HG03432 (cell line): ENCODE data around the gene MAP2K3.

ENCODE experiments used
- ATAC-seq: cut with Tn5 transposase; IDR thresholded peaks from one replicate; pipeline ENCODE4 v1.9.1; 2021; ENCODE audit warnings: mild to moderate bottlenecking, moderate library complexity; ENCODE audit not compliant: unreplicated experiment

MAP2K3 gene

GRCh38 chr17:21252796-21253645, 31.5 kb upstream of the MAP2K3 start, which contains the start of gene NATD1:
Gene NATD1 (minus strand): TSS chr17:21253410. CDS start chr17:21253264, 146 bp downstream.
- ATAC-seq: peak; percentile 88

- peak; percentile 5 for ATAC-seq
Measured at GRCh38 chr17:21253646-21254441, 30.7 kb upstream of the MAP2K3 start.

- no peak for ATAC-seq
Measured at GRCh38 chr17:21258593-21258992, 25.9 kb upstream of the MAP2K3 start.

- no peak for ATAC-seq
Measured at GRCh38 chr17:21262259-21262993, 22.1 kb upstream of the MAP2K3 start.

- no peak for ATAC-seq
Measured at GRCh38 chr17:21263376-21263775, 21.1 kb upstream of the MAP2K3 start.

GRCh38 chr17:21268596-21269188, 15.8 kb upstream of the MAP2K3 start:
- no peak for ATAC-seq

- no peak for ATAC-seq
Measured at GRCh38 chr17:21269394-21269793, 15.1 kb upstream of the MAP2K3 start.

GRCh38 chr17:21271454-21272183, 12.9 kb upstream of the MAP2K3 start:
- no peak for ATAC-seq

GRCh38 chr17:21272250-21272649, 12.3 kb upstream of the MAP2K3 start:
- no peak for ATAC-seq

GRCh38 chr17:21272881-21273792, 11.4 kb upstream of the MAP2K3 start:
- no peak for ATAC-seq

- no peak for ATAC-seq
Measured at GRCh38 chr17:21275047-21275578, 9.4 kb upstream of the MAP2K3 start.

- ATAC-seq: peak; percentile 94
Measured at GRCh38 chr17:21275579-21276263, 8.8 kb upstream of the MAP2K3 start.

- ATAC-seq: no peak
Measured at GRCh38 chr17:21276264-21276588, 8.3 kb upstream of the MAP2K3 start.

GRCh38 chr17:21277332-21277731, 7.2 kb upstream of the MAP2K3 start:
- ATAC-seq: no peak

GRCh38 chr17:21278450-21279197, 5.9 kb upstream of the MAP2K3 start:
- ATAC-seq: no peak

- no peak for ATAC-seq
Measured at GRCh38 chr17:21279198-21279535, 5.3 kb upstream of the MAP2K3 start.

GRCh38 chr17:21279582-21279981, 4.9 kb upstream of the MAP2K3 start:
- ATAC-seq: no peak

GRCh38 chr17:21280081-21280518, 4.4 kb upstream of the MAP2K3 start:
- peak; percentile 26 for ATAC-seq
